ENCODE data around the gene DISP1.
"Not testable (repeated sequence)": the region's sequence is repeated elsewhere in the genome, so short reads cannot be mapped to it uniquely, and the experiment has no call there.

DISP1 gene

GRCh38 chr1:222845763-222846162 is 30.9 kb downstream of the DISP1 start:
- no peak for DNase-seq
- intact Hi-C loops (cut with DNase I) = no loop called here

- intact Hi-C loops (cut with DNase I); DNase-seq: not testable (repeated sequence)
Observed at GRCh38 chr1:222850550-222850949, 35.7 kb downstream of the DISP1 start.

- intact Hi-C loops (cut with DNase I) = no loop called here
- no peak for DNase-seq
Observed at GRCh38 chr1:222852326-222852725, 37.5 kb downstream of the DISP1 start.

- intact Hi-C loops (cut with DNase I) = no loop called here
- no peak for DNase-seq
Observed at GRCh38 chr1:222861062-222861461, 46.2 kb downstream of the DISP1 start.
